ENCODE data around the gene PDGFRB.

DNA sequence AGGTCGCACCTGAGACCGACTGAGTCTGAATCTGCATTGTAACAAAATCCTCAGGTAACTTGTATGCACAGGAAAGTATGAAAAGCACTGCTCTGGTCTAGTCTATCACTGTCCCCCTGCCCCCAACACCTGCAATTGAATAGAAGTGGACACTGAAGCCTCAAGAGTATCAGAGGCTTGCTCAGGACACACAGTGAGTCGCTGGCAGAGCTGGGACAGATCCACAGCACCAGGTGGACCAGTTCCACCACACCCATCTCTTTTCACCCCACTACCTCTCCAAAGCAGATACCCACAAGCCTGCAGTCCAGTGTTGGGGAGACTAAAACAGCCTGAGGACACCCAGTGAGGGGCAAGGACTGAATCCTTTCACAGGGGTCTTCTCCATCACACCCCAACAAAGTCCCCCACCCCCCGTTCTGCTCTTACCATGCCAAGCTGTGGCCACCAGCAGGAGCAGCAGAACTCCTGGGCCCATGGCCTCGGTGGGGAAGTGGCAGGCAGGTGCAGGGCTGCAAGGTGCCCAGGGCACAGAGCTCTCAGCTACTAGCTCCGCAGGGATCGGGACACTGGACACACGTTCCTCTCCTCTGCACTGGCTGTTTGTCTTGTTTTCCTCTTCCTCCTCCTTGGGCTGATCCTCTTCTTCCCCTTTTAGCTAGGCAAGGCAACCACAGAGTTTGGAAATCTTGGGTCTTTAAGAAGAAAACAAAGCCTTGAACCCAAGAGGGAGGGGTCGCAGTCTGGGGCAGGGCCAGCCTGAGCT lies 69.5 kb downstream of the PDGFRB start, which contains the start of gene CSF1R:
- TF ChIP-seq, protein P1, sequence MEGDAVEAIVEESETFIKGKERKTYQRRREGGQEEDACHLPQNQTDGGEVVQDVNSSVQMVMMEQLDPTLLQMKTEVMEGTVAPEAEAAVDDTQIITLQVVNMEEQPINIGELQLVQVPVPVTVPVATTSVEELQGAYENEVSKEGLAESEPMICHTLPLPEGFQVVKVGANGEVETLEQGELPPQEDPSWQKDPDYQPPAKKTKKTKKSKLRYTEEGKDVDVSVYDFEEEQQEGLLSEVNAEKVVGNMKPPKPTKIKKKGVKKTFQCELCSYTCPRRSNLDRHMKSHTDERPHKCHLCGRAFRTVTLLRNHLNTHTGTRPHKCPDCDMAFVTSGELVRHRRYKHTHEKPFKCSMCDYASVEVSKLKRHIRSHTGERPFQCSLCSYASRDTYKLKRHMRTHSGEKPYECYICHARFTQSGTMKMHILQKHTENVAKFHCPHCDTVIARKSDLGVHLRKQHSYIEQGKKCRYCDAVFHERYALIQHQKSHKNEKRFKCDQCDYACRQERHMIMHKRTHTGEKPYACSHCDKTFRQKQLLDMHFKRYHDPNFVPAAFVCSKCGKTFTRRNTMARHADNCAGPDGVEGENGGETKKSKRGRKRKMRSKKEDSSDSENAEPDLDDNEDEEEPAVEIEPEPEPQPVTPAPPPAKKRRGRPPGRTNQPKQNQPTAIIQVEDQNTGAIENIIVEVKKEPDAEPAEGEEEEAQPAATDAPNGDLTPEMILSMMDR (IDR thresholded peaks at IDR 0.05; ENCODE audit: low read depth, low read length, missing input control): no peak
- TF ChIP-seq, protein P2, sequence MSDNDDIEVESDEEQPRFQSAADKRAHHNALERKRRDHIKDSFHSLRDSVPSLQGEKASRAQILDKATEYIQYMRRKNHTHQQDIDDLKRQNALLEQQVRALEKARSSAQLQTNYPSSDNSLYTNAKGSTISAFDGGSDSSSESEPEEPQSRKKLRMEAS (IDR thresholded peaks at IDR 0.05): no peak
- TF ChIP-seq RAD21 (IDR thresholded peaks at IDR 0.05): no peak
- TF ChIP-seq, protein P3, sequence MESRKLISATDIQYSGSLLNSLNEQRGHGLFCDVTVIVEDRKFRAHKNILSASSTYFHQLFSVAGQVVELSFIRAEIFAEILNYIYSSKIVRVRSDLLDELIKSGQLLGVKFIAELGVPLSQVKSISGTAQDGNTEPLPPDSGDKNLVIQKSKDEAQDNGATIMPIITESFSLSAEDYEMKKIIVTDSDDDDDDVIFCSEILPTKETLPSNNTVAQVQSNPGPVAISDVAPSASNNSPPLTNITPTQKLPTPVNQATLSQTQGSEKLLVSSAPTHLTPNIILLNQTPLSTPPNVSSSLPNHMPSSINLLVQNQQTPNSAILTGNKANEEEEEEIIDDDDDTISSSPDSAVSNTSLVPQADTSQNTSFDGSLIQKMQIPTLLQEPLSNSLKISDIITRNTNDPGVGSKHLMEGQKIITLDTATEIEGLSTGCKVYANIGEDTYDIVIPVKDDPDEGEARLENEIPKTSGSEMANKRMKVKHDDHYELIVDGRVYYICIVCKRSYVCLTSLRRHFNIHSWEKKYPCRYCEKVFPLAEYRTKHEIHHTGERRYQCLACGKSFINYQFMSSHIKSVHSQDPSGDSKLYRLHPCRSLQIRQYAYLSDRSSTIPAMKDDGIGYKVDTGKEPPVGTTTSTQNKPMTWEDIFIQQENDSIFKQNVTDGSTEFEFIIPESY (IDR thresholded peaks at IDR 0.05): no peak
- TF ChIP-seq, protein P4, sequence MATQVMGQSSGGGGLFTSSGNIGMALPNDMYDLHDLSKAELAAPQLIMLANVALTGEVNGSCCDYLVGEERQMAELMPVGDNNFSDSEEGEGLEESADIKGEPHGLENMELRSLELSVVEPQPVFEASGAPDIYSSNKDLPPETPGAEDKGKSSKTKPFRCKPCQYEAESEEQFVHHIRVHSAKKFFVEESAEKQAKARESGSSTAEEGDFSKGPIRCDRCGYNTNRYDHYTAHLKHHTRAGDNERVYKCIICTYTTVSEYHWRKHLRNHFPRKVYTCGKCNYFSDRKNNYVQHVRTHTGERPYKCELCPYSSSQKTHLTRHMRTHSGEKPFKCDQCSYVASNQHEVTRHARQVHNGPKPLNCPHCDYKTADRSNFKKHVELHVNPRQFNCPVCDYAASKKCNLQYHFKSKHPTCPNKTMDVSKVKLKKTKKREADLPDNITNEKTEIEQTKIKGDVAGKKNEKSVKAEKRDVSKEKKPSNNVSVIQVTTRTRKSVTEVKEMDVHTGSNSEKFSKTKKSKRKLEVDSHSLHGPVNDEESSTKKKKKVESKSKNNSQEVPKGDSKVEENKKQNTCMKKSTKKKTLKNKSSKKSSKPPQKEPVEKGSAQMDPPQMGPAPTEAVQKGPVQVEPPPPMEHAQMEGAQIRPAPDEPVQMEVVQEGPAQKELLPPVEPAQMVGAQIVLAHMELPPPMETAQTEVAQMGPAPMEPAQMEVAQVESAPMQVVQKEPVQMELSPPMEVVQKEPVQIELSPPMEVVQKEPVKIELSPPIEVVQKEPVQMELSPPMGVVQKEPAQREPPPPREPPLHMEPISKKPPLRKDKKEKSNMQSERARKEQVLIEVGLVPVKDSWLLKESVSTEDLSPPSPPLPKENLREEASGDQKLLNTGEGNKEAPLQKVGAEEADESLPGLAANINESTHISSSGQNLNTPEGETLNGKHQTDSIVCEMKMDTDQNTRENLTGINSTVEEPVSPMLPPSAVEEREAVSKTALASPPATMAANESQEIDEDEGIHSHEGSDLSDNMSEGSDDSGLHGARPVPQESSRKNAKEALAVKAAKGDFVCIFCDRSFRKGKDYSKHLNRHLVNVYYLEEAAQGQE (IDR thresholded peaks at IDR 0.05): no peak
- TF ChIP-seq SP1 (IDR thresholded peaks at IDR 0.05): no peak
- TF ChIP-seq TAF1 (conservative IDR thresholded peaks at IDR 0.05): no peak
- no peak for TF ChIP-seq FOXA1 (IDR thresholded peaks at IDR 0.05)
- TF ChIP-seq YY1 (IDR thresholded peaks at IDR 0.05): no peak
- TF ChIP-seq, protein P5, sequence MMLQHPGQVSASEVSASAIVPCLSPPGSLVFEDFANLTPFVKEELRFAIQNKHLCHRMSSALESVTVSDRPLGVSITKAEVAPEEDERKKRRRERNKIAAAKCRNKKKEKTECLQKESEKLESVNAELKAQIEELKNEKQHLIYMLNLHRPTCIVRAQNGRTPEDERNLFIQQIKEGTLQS (IDR thresholded peaks at IDR 0.05): no peak
- no peak for TF ChIP-seq GABPA (IDR thresholded peaks at IDR 0.05 in 1 of 2, conservative IDR thresholded peaks at IDR 0.05 in 1 of 2)
- TF ChIP-seq HNF4G (IDR thresholded peaks at IDR 0.05): no peak
